GM19397 (cell line): Measurements from ENCODE around the gene GPX7.

Source experiments
- ATAC-seq: cut with Tn5 transposase; IDR thresholded peaks from one replicate; pipeline ENCODE4 v1.9.1; 2021; ENCODE audit warnings: mild to moderate bottlenecking, moderate library complexity; ENCODE audit not compliant: unreplicated experiment

Gene GPX7

DNA sequence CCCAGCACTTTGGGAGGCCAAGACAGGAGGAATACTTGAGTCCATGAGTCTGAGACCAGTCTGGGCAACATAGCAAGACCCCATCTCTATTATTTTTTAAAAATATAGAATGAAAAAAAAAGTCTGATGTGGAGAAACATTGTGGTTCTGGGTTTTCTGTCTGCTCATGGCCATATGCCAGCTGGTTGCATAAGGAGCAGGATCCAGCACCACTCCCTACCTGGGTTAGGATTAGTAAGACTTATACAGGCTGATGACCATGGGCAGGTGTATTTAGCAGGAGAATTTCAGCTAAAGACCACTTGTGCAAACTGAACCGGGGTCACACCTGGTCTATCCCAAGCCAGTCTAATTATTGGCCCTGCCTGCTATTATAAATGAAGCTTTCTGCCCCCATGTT lies 16.7 kb upstream of the GPX7 start:
- ATAC-seq: no peak

DNA sequence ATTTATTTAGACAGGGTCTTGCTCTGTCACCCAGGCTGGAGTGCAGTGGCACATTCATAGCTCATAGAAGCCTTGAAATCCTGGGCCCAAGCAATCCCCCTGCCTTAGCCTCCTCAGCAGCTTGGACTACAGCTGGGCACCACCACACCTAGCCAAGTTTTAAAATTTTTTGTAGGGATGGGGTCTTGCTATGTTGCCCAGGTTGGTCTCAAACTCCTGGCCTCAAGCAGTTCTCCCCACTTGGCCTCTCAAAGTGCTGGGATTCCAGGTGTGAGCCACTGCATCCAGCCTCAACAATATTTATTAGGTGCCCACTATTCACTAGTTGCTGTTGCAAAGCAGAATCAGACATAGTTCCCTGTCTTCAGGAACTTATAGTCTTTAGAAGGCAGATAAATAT lies 14.1 kb upstream of the GPX7 start:
- no peak for ATAC-seq

DNA sequence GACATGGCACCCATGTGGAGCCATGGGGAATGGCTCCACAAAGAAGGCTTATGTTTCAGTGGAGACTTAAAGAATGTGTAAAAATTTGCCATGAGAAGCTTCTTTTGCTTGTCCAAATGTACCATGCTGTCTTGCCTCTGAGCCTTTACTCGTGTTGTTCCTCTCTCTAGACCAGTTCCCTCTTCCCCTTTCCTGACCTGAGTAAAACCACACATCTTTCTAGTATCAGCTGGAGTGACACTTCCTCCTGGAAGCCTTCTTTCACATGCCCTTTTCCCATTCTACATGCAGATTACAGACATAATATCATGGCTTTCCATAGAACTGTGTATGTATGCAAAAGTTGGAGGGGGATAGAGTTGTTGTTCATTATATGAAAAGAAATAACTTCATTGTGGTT lies 13.6 kb upstream of the GPX7 start:
- ATAC-seq: no peak

DNA sequence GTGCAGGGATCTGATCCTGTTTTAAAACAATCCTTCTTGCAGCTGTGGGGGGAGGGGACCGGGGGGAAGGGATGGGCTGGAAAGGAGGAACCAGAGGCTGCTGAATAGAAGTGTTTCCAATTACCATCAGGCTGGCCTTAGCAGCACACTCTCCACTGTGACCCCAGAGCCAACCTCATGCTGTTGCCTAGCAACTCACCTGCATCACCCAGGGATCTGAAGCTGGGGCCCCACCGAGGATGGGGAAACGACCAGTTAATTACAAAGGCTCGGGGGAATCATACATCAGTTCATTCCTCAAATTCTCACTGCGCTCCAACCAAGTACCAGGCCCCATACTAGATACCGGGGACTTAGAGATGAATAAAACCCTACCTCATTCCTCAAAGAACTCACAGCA lies 11.9 kb upstream of the GPX7 start:
- ATAC-seq: no peak

GRCh38 chr1:52592637-52593323 lies 9.4 kb upstream of the GPX7 start:
- no peak for ATAC-seq

- ATAC-seq: no peak
Measured at GRCh38 chr1:52593495-52593894, 8.7 kb upstream of the GPX7 start.

DNA sequence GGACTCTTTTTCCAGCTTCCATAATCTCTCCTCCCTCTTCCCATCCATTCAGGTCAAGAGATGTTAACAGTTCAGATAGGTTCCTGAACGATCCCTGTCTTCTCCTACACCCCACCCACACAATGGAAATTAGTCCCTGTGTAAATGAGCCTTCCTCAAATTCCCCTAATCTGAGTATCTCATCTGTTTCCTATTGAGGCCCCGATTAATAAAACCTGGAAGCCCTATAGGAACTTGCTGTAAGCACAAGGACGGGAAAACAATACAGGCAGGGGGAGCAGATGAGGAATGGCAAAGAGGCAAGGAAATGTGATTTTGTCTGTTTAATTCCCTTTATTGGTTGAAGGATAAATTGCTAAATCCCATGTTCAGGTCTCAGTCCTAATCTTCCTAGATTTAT lies 7.1 kb upstream of the GPX7 start:
- no peak for ATAC-seq

DNA sequence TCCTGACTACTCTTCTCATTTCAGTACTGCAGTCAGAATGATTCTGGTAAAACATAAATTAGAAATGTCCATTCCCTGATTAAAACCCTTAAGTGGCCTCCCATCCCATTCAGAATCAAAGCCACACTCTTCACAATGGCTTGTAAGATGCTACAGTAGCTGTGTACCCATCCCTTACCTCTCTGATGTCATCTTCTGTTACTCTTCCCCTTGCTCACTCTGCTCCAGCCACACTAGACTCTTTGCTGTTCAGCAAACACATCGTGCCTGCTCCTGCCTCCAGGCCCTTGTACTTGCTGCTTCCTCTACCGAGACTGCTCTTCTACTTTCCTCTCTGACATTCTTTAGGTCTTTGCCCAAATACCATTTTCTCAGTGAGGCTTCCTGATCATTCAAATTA lies 4.3 kb upstream of the GPX7 start:
- ATAC-seq: no peak

- no peak for ATAC-seq
Measured at GRCh38 chr1:52598729-52599128, 3.4 kb upstream of the GPX7 start.

GRCh38 chr1:52599236-52599635 lies 2.9 kb upstream of the GPX7 start:
- no peak for ATAC-seq

GRCh38 chr1:52600533-52601179 lies 1.5 kb upstream of the GPX7 start:
- no peak for ATAC-seq

- no peak for ATAC-seq
Measured at GRCh38 chr1:52601519-52601918, 652 bp upstream of the GPX7 start.

- ATAC-seq: no peak
Measured at GRCh38 chr1:52602856-52603600, 857 bp downstream of the GPX7 start.

DNA sequence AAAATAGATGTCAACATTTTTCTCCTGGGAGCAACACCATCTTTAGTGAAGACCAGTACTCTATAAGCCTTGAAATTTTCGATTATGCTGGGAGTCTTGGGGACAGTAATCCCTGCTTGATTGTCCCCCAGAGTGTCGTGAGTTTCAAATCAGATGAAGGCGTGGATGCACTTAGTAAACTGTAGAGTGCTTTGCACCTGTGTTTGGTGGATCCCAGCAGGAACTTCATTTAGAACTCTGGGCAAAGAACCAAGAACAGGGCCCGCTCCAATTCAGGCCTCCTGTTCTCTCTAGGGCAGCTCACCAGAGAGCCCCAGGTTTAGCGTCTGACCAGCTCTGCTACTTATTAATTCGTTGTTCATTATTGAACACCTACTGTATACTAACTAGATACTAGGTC lies 1.5 kb downstream of the GPX7 start:
- ATAC-seq: no peak

- no peak for ATAC-seq
Measured at GRCh38 chr1:52604063-52604770, 2.0 kb downstream of the GPX7 start.

DNA sequence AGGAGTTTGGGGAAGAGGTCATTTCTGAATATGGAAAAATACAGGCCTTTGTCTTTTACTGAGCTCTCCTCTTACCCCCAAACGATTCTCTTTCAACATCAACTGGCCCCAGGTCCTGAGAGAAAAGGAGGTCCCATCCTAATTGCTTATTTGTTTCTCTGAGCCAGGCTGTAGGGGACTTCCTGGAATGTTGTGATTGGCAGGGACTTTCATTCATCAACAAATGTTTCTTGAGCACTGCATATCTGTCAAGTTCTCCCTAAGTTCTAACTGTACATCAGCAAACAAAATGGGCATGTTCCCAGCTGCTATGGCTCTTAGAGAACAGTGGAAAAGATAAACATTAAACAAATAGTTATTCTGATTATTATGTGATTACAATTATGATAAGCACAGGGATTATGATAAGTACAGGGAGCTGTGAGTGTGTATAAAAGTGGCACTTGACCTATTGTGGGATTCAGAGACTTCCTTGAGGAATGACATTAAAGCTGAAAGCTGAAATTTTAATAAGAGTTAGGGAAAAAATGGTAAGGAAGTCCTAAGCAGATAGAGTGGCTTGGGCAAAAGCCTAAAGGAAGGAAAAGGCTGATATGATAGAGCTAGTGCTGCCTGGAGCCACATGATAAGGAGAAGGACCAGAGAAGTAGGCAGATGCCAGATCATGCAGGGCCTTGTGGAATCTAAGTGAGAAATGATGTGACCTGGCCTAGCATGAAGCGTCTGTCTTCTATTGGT lies 11.6 kb downstream of the GPX7 start:
- ATAC-seq: no peak

DNA sequence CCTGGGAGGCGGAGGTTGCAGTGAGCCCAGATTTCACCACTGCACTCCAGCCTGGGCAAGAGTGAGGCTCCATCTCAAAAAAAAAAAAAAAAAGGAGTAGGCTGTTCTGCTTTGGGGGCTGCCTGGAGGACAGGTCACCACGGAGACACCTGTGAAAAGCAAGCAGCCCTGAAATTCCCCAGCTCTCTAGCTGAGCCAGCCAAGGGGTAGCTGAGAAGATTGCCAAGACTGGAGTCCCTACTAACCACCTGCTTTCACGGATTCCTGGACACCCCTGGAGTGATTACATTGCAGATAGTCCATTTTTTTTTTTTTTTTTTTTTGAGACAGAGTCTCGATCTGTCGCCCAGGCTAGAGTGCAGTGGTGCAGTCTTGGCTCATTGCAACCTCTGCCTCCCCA lies 12.5 kb downstream of the GPX7 start:
- no peak for ATAC-seq

DNA sequence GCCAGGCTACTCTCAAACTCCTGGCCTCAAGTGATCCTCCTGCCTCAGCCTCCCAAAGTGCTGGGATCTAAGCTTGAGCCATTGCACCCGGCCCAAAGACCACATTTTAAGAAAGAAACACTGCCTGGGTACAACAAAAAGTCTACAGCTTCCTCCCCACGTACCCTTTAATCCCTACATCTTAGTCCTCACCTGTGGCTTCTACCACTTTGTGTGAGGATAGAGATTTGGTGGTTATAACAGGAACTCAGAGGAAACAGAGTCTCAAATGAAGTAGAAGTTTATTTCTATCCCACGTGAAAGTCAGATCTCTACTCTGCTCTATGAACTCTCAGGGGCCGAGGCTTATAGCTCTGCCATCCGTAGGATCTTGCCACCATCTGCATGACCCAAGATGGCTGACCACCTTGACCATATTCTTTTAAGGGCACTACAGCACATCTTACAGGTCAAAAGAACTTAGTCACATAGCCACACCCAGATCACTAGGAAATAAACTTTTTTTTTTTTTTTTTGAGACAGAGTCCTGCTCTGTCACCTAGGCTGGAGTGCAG lies 13.4 kb downstream of the GPX7 start:
- no peak for ATAC-seq

DNA sequence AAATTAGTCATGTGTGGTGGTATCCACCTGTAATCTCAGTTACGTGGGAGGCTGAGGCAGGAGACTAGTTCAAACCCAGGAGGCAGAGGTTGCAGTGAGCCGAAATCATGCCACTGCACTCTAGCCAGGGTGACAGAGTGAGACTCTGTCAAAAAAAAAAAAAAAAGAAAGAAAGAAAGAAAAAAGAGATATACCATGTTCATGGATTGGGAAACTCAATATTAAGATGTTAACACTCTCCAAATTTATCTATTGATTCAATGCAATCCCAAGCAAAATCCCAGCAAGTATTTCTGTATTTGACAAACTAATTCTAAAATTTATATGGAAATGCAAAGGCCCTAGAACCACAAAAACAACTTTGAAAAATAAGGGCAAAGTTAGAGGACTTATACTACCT lies 19.8 kb downstream of the GPX7 start:
- ATAC-seq: no peak

GRCh38 chr1:52623812-52624211 lies 21.6 kb downstream of the GPX7 start:
- ATAC-seq: no peak

DNA sequence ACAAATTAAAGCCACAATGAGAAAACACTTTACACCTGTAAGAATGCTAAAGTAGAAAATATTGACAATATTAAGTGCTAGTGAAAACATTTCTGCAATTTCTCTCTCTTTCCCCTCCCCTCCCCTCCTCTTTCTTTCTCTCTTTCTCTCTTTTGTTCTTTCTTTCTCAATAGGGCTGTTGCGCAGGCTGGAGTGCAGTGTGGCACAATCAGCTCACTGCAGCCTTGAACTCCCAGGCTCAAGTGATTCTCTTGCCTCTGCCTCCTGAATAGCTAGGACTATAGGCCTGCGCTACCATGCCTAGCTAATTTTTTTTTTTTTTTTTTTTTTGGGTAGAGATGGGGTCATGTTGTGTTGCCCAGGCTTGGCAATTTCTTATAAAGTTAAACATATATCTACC lies 24.9 kb downstream of the GPX7 start:
- ATAC-seq: no peak
